HEK293 (cell line): Measurements from ENCODE around the gene LCTL.

ENCODE experiments used
- BCL11B ChIP-seq: fragments of 450-650 bp; formaldehyde crosslinking; IDR thresholded peaks from 2 replicates; pipeline ENCODE4 v1.5.1; 2016; ENCODE audit warnings: low read depth, missing biosample characterization, missing genetic modification characterization
- REST ChIP-seq: fragments of 450-650 bp; formaldehyde crosslinking; IDR thresholded peaks from 2 replicates; pipeline ENCODE4 v1.5.1; 2016; ENCODE audit warnings: missing biosample characterization, missing genetic modification characterization
- TCF7L2 ChIP-seq: IDR thresholded peaks from 2 replicates; pipeline ENCODE4 v1.6.1; 2011; ENCODE audit warnings: low read depth, mild to moderate bottlenecking, inconsistent platforms, low read length, moderate library complexity, borderline replicate concordance
- ZNF16 ChIP-seq: fragments of 450-650 bp; formaldehyde crosslinking; IDR thresholded peaks from 2 replicates; pipeline ENCODE4 v1.5.1; 2016; ENCODE audit warnings: low read depth, missing biosample characterization, missing genetic modification characterization
- ZNF324 ChIP-seq: fragments of 450-650 bp; formaldehyde crosslinking; IDR thresholded peaks from 2 replicates; pipeline ENCODE4 v1.5.1; 2016; ENCODE audit warnings: missing biosample characterization, missing genetic modification characterization
- ZNF433 ChIP-seq: fragments of 450-650 bp; formaldehyde crosslinking; IDR thresholded peaks from 2 replicates; pipeline ENCODE4 v1.5.1; 2016; ENCODE audit warnings: missing biosample characterization, missing genetic modification characterization, low read depth
- ZNF747 ChIP-seq: fragments of 450-650 bp; formaldehyde crosslinking; IDR thresholded peaks from 2 replicates; pipeline ENCODE4 v1.5.1; 2016; ENCODE audit warnings: missing biosample characterization, missing genetic modification characterization
- TF ChIP-seq, protein P1 (sequence below): fragments of 450-650 bp; formaldehyde crosslinking; IDR thresholded peaks from 2 replicates; pipeline ENCODE4 v1.5.1; 2016; ENCODE audit warnings: missing biosample characterization, missing genetic modification characterization
- TF ChIP-seq, protein P2 (sequence below): fragments of 450-650 bp; formaldehyde crosslinking; IDR thresholded peaks from 2 replicates; pipeline ENCODE4 v1.5.1; 2016; ENCODE audit warnings: missing biosample characterization, missing genetic modification characterization

DNA sequence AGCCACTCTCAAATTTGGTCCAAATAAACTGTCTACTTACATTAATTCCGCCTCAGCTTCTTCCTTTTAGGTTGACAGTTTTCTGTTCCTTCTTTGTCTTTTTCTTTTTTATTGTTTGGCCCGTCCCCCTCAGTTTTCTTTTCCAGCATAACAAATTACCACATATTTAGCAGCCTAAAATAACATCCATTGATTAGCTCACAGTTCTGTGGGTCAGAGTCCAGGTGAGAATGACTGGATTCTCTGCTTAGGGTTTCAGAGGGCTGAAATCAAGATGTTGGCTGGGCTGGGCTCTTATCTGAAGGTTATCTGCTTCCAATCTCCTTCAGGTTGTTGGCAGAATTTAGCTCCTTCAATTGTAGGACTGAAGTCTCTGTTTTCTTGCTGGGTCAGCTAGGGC lies 24.6 kb upstream of the LCTL start:
- TF ChIP-seq, protein P1, sequence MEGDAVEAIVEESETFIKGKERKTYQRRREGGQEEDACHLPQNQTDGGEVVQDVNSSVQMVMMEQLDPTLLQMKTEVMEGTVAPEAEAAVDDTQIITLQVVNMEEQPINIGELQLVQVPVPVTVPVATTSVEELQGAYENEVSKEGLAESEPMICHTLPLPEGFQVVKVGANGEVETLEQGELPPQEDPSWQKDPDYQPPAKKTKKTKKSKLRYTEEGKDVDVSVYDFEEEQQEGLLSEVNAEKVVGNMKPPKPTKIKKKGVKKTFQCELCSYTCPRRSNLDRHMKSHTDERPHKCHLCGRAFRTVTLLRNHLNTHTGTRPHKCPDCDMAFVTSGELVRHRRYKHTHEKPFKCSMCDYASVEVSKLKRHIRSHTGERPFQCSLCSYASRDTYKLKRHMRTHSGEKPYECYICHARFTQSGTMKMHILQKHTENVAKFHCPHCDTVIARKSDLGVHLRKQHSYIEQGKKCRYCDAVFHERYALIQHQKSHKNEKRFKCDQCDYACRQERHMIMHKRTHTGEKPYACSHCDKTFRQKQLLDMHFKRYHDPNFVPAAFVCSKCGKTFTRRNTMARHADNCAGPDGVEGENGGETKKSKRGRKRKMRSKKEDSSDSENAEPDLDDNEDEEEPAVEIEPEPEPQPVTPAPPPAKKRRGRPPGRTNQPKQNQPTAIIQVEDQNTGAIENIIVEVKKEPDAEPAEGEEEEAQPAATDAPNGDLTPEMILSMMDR = no peak
- TF ChIP-seq BCL11B (tag by site-specific recombination) (no peak), ZNF747 (tag by site-specific recombination) (no peak), ZNF16 (tag by site-specific recombination) (no peak), TCF7L2 (no peak), ZNF433 (tag by site-specific recombination) (no peak), ZNF324 (tag by site-specific recombination) (no peak), REST (tag by site-specific recombination) (no peak)
- TF ChIP-seq, protein P2, sequence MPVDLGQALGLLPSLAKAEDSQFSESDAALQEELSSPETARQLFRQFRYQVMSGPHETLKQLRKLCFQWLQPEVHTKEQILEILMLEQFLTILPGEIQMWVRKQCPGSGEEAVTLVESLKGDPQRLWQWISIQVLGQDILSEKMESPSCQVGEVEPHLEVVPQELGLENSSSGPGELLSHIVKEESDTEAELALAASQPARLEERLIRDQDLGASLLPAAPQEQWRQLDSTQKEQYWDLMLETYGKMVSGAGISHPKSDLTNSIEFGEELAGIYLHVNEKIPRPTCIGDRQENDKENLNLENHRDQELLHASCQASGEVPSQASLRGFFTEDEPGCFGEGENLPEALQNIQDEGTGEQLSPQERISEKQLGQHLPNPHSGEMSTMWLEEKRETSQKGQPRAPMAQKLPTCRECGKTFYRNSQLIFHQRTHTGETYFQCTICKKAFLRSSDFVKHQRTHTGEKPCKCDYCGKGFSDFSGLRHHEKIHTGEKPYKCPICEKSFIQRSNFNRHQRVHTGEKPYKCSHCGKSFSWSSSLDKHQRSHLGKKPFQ (tag by site-specific recombination) = no peak
